Cardiac fibroblast (primary cell): ENCODE measurements around the gene CLSTN1.
A peak's percentile ranks its signal among the peaks of the same experiment; 100 is the strongest.

Source experiments
- DNase-seq, 2 donors: peaks; one replicate each; pipeline versions ENCODE4 v3.0.0 to v3.0.0-alpha.2; 2010; ENCODE audit warnings: low read depth in 2 of 2
- H3K4me3 ChIP-seq, 2 donors: replicated peaks in 1 of 2; 1 replicate in 1 of 2; 2 replicates in 1 of 2; pipeline ENCODE4 v1.5.1; 2011; ENCODE audit warnings: low read depth in 2 of 2, low read length in 2 of 2, mild to moderate bottlenecking in 2 of 2, moderate library complexity in 1 of 2
- TF ChIP-seq, protein P1 (sequence below): IDR thresholded peaks from one replicate; pipeline ENCODE4 v1.5.1; 2011; ENCODE audit warnings: low read depth, mild to moderate bottlenecking, low read length, inconsistent platforms

Gene CLSTN1

DNA sequence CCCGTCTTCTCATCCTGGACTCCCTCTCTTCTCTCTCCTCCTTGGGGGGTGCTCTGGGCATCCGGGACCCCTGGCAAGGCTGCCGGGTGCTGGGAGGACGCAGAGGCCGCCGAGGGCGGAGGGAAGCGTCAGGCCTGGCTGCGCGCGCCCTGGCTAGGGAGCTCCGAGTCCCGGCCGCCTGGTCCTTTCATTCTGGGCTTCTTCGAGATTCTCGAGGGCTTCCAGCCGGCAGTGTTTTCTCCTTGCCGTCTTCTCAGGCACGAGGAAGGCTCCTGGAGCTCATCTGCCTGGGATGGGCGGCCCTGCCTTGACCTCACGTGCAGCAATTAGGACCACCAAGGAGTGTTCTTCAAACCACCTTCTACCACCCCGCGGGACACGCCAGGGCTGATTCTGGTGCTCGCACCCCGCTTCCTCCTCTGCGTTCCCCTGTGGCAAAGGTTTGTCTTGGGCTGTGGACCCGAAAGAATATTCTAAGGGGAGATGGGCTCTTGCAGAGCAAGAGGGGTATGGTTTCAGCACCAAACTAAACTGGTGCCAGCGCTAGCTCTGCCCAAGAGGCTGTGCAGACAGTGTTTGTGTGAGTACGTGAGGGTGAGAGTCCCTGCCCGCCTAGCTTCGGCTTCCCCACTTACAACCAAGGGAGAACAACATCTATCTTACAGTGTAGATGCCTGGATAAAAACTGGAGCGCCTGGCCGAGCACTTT is 135.7 kb downstream of the CLSTN1 start:
- DNase-seq, result peak; percentile 22 to 42
- TF ChIP-seq, protein P1, sequence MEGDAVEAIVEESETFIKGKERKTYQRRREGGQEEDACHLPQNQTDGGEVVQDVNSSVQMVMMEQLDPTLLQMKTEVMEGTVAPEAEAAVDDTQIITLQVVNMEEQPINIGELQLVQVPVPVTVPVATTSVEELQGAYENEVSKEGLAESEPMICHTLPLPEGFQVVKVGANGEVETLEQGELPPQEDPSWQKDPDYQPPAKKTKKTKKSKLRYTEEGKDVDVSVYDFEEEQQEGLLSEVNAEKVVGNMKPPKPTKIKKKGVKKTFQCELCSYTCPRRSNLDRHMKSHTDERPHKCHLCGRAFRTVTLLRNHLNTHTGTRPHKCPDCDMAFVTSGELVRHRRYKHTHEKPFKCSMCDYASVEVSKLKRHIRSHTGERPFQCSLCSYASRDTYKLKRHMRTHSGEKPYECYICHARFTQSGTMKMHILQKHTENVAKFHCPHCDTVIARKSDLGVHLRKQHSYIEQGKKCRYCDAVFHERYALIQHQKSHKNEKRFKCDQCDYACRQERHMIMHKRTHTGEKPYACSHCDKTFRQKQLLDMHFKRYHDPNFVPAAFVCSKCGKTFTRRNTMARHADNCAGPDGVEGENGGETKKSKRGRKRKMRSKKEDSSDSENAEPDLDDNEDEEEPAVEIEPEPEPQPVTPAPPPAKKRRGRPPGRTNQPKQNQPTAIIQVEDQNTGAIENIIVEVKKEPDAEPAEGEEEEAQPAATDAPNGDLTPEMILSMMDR, result no peak
- peak overlapping the region; percentile 40 to 56 for H3K4me3 ChIP-seq

- H3K4me3 ChIP-seq, result peak overlapping the region; percentile 40 to 56
- peak; percentile 41 to 84 for DNase-seq
These were observed 136.5 kb downstream of the CLSTN1 start for GRCh38 chr1:9687120-9687873.

GRCh38 chr1:9684801-9685200 is 139.0 kb downstream of the CLSTN1 start:
- H3K4me3 ChIP-seq, result no peak overlapping the region
- no peak for DNase-seq
- TF ChIP-seq, protein P1, result no peak

More at GRCh38 chr1:9687120-9687873, 136.5 kb downstream of the CLSTN1 start:
- TF ChIP-seq, protein P1, result peak; percentile 8

DNA sequence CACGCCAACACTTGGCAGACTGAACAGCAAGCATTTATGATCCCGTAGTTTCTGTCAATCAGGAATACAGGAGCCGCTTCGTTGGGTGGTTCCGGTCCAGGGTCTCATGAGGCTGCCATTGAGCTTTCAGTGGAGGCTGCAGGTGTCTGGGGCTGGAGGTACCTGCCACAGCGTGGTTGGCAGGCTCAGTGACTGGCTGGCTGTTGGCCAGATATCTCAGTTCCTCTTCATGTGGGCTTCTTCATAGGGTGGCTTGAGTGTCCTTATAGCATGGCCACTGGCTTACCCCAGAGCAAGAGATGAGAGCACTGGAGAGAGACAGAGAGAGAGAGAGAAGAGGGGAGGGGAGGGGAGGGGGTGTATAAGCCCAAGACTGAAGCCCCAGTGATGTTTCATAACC is 142.9 kb downstream of the CLSTN1 start:
- TF ChIP-seq, protein P1, result no peak
- no peak for DNase-seq
- H3K4me3 ChIP-seq, result no peak overlapping the region

- TF ChIP-seq, protein P1, result no peak
- no peak overlapping the region for H3K4me3 ChIP-seq
- no peak for DNase-seq
These were observed 143.7 kb downstream of the CLSTN1 start for GRCh38 chr1:9680091-9680490.
